Keratinocyte (primary cell): ENCODE data around the gene LCMT1. TPM values are rescaled to one million over a fixed set of nuclear protein-coding genes. Genes with fewer than 3 reads are reported as not detected.

Experiments
- DNase-seq: peaks from one replicate; pipeline ENCODE4 v3.0.0-alpha.2; 2011; ENCODE audit warnings: low read depth, missing footprints, low spot score
- FAIRE-seq: peaks from 2 replicates; lab custom pipeline; 2011; peaks lifted over from hg19 to GRCh38; lab: Jason Lieb, UNC
- H2AFZ ChIP-seq: 2 replicates; pipeline ENCODE4 v1.6.0; 2012; ENCODE audit warnings: low read length, control low read depth, inconsistent platforms; ENCODE audit not compliant: control insufficient read depth
- H3K27ac ChIP-seq: 2 replicates; pipeline ENCODE4 v1.5.1; 2011; ENCODE audit warnings: low read length; ENCODE audit not compliant: control insufficient read depth, insufficient read depth
- H3K27me3 ChIP-seq: 3 replicates; pipeline ENCODE4 v1.6.0; 2011; ENCODE audit warnings: low read length; ENCODE audit not compliant: control insufficient read depth, insufficient read depth; ENCODE audit errors: extremely low read depth
- H3K36me3 ChIP-seq, 2 experiments: 2 replicates in 1 of 2; 3 replicates in 1 of 2; pipeline ENCODE4 v1.5.1; 2011; ENCODE audit warnings: low read length in 2 of 2, mild to moderate bottlenecking in 1 of 2; ENCODE audit not compliant: control insufficient read depth in 2 of 2, insufficient read depth in 2 of 2; ENCODE audit errors: extremely low read depth in 1 of 2
- H3K4me1 ChIP-seq: 3 replicates; pipeline ENCODE4 v1.5.1; 2011; ENCODE audit warnings: low read length; ENCODE audit not compliant: control insufficient read depth, insufficient read depth; ENCODE audit errors: extremely low read depth
- H3K4me2 ChIP-seq: 3 replicates; pipeline ENCODE4 v1.6.0; 2011; ENCODE audit warnings: low read depth, low read length; ENCODE audit not compliant: control insufficient read depth, insufficient read depth; ENCODE audit errors: extremely low read depth
- H3K4me3 ChIP-seq, 3 experiments: fragments of 200-600 bp in 1 of 3; sonication (generic) in 1 of 3; 2 replicates in 2 of 3; 3 replicates in 1 of 3; pipeline ENCODE4 v1.5.1; 2011 to 2016; ENCODE audit warnings: low read length in 3 of 3, mild to moderate bottlenecking in 3 of 3, control low read depth in 2 of 3, inconsistent platforms in 1 of 3, low read depth in 1 of 3, mixed read lengths in 1 of 3, mixed run types in 1 of 3, moderate library complexity in 1 of 3; ENCODE audit not compliant: control insufficient read depth in 2 of 3, insufficient read depth in 2 of 3; ENCODE audit errors: extremely low read depth in 1 of 3
- H3K79me2 ChIP-seq: 2 replicates; pipeline ENCODE4 v1.6.0; 2012; ENCODE audit warnings: low read length; ENCODE audit not compliant: control insufficient read depth, insufficient read depth
- H3K9ac ChIP-seq: 3 replicates; pipeline ENCODE4 v1.6.0; 2011; ENCODE audit warnings: low read length; ENCODE audit not compliant: control insufficient read depth, insufficient read depth; ENCODE audit errors: extremely low read depth
- H3K9me1 ChIP-seq: 3 replicates; pipeline ENCODE4 v1.6.0; 2011; ENCODE audit warnings: low read length; ENCODE audit not compliant: control insufficient read depth, insufficient read depth; ENCODE audit errors: extremely low read depth
- H3K9me3 ChIP-seq: 2 replicates; pipeline ENCODE4 v1.5.1; 2012; ENCODE audit warnings: low read depth, low read length; ENCODE audit not compliant: control insufficient read depth
- H4K20me1 ChIP-seq: 3 replicates; pipeline ENCODE4 v1.6.0; 2011; ENCODE audit warnings: low read length; ENCODE audit not compliant: control insufficient read depth, insufficient read depth; ENCODE audit errors: extremely low read depth
- CTCF ChIP-seq, 3 experiments: IDR thresholded peaks in 1 of 3; conservative IDR thresholded peaks in 1 of 3; optimal IDR thresholded peaks in 1 of 3; 2 replicates in 2 of 3; 3 replicates in 1 of 3; pipeline versions ENCODE3 to v1.5.1; 2011; ENCODE audit warnings: low read length in 3 of 3, mild to moderate bottlenecking in 3 of 3, moderate library complexity in 2 of 3, control low read depth in 1 of 3, inconsistent platforms in 1 of 3; ENCODE audit not compliant: insufficient read depth in 2 of 3; ENCODE audit errors: extremely low read depth in 1 of 3
- EZH2 ChIP-seq: IDR thresholded peaks from one replicate; pipeline ENCODE4 v1.6.1; 2012; ENCODE audit warnings: inconsistent platforms, mild to moderate bottlenecking, low read length, moderate library complexity
- dilution Hi-C: fragments of 300-500 bp; cut with MboI; formaldehyde crosslinking; loops from one replicate; pipeline ENCODE4 v1.7.0; 2020; ENCODE audit warnings: low sequenced_read_pairs; ENCODE audit not compliant: extremely low pct_ligation_motif_present
- polyA plus RNA-seq, 5 experiments: library from polyadenylated mRNA; depleted of rRNA in 3 of 5; stranded (reverse) in 3 of 5; stranded (forward) in 1 of 5; unstranded in 1 of 5; fragments of >200 nt; gene quantifications; 1 replicate in 1 of 5; 2 replicates in 3 of 5; 3 replicates in 1 of 5; pipeline versions ENCODE4 v1.2.1 to v1.2.3, GENCODE V29; 2011 to 2012; ENCODE audit warnings: missing spikeins in 2 of 5, low read depth in 1 of 5, low replicate concordance in 1 of 5

LCMT1 gene
- polyA plus RNA-seq, 1 donor (not counting 4 experiments of a cell fraction or from before 2014, with no cell fraction given), result 30.3 TPM

- no peak overlapping the region for H2AFZ ChIP-seq
- dilution Hi-C loops, result no loop called here
- DNase-seq, result no peak
- no peaks in the 10 kb centered on the region for H3K9me1 ChIP-seq
- H3K36me3 ChIP-seq, result no peaks in the 10 kb centered on the region
- H3K9ac ChIP-seq, result no peak overlapping the region
- no peak for TF ChIP-seq CTCF (optimal IDR thresholded peaks at IDR 0.05 in 1 of 3, IDR thresholded peaks at IDR 0.05 in 1 of 3, conservative IDR thresholded peaks at IDR 0.05 in 1 of 3; ENCODE audit: extremely low read depth in 1 of 3, insufficient read depth in 2 of 3, low read length in 3 of 3)
- H3K79me2 ChIP-seq, result no peaks in the 10 kb centered on the region
- no peaks in the 10 kb centered on the region for H3K9me3 ChIP-seq
- H3K27ac ChIP-seq, result no peak overlapping the region
- H3K4me3 ChIP-seq, result no peak overlapping the region
- no peaks in the 10 kb centered on the region for H4K20me1 ChIP-seq
- no peak for FAIRE-seq
- H3K4me1 ChIP-seq, result no peaks in the 10 kb centered on the region
- no peak overlapping the region for H3K4me2 ChIP-seq
- peaks cover 3% of the 10 kb centered on the region for H3K27me3 ChIP-seq
Observed at GRCh38 chr16:25217112-25217511, 105.6 kb downstream of the LCMT1 start.

- no peaks in the 10 kb centered on the region for H3K9me1 ChIP-seq
- peaks cover 3% of the 10 kb centered on the region for H3K27me3 ChIP-seq
- H3K9me3 ChIP-seq, result no peaks in the 10 kb centered on the region
- H3K79me2 ChIP-seq, result no peaks in the 10 kb centered on the region
- H4K20me1 ChIP-seq, result no peaks in the 10 kb centered on the region
- no peak overlapping the region for H3K4me2 ChIP-seq
- H3K4me3 ChIP-seq, result no peak overlapping the region
- H3K9ac ChIP-seq, result no peak overlapping the region
- no peaks in the 10 kb centered on the region for H3K36me3 ChIP-seq
- FAIRE-seq (no peak), DNase-seq (no peak)
- H3K27ac ChIP-seq, result no peak overlapping the region
- dilution Hi-C loops, result no loop called here
- no peaks in the 10 kb centered on the region for H3K4me1 ChIP-seq
- H2AFZ ChIP-seq, result no peak overlapping the region
- TF ChIP-seq CTCF (optimal IDR thresholded peaks at IDR 0.05 in 1 of 3, IDR thresholded peaks at IDR 0.05 in 1 of 3, conservative IDR thresholded peaks at IDR 0.05 in 1 of 3; ENCODE audit: extremely low read depth in 1 of 3, insufficient read depth in 2 of 3, low read length in 3 of 3), result no peak
- TF ChIP-seq EZH2, result no peak
Observed at GRCh38 chr16:25217921-25218320, 106.4 kb downstream of the LCMT1 start.
